ENCODE results near the gene CLRN3.

CLRN3 gene

DNA sequence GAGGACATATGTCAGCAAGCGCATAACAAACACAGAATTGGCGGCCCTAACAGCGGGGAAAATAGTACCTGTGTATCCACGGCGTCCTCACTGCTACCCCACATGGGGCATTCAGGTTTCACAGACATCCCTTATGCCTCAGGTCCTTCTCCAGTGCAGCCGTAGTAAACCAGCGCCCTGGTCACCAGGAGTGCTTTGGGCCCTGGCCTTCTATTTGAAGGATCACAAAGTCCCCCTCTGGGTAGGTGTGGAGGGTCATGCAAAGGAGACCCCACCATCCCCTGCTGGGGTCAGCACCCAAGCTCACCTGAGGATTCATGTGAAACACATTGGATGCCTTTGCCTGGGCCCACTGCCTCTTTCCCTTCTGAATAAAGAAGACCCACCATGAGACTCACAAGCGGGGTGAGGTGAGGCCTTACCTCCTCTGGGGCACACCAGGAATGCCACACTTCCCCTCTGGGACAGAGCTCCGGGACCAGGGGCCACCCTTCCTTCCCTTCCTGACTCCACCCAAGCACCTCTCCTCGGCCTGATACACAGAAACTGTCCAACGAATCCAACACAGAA is 18.8 kb downstream of the CLRN3 start:
- DNase-seq: no peak

DNA sequence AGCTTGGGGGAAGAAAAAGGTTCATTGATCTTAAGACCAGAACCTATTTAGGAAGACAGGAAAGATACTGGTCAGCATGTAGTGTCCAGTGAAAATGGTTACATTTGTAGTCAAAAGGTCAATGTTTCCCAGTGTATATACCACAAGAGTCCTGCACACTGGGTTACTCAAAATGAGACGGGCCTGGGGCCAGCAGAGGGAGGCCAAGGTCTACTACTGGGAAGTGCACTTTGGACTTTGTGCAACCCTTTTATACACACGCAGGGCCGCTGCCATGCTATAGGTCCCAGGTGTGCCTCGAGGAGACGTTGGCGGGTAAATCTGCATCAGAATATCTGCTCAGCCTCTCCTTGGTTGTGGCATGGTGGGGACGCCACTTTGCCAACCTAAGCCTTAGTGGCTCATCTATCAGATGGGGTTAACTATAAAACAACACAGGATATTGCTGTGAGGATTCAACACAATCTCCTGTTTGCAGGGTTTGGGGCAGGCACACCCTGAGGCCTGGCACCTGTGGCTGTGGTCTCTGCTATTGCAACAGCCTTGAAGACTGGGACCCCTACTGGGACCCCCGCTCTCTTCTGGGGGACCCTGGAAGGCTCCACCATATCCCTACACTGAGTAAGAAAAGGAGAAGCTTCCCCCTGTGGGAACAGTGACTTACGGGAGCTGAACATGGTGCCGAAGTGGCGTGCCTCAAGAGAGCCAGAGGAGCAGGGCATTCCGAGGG is 19.7 kb downstream of the CLRN3 start:
- no peak for DNase-seq

DNA sequence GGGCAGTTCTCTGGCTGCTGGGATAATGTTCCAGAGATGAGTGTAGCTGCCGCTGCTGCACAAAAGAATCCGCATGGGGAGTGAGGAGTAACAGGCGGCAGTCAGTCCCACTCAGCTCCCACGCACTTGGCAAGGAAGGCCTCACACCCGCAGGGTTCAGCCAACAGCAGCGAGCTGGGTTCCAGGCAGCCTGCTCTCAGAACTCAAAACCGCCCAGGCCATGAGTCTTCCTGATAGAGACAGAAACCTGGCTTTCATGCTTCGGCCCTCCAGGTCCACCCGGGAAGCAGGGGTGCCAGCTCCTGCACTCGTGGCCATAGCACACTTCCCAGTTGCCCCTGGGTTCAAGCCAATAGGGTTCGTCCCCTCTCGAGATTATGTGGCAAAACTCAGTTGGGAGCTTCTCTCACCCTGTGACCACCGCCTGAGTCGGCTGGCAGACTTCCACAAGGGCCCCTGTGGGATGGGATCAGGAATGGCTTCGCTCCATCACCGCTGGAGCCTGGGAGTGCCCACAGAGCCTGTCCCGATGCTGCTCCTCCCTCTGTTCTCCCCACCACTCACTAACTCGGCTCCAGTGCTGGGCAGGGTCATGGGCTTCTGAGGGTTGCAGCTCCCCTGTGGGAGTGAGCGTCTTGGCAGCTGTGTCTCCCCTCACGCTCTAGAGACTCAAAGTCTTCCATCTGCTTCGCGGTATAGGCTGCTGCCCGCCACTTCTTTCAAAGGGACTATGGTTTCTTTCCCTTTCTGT is 20.6 kb downstream of the CLRN3 start:
- DNase-seq: no peak

DNA sequence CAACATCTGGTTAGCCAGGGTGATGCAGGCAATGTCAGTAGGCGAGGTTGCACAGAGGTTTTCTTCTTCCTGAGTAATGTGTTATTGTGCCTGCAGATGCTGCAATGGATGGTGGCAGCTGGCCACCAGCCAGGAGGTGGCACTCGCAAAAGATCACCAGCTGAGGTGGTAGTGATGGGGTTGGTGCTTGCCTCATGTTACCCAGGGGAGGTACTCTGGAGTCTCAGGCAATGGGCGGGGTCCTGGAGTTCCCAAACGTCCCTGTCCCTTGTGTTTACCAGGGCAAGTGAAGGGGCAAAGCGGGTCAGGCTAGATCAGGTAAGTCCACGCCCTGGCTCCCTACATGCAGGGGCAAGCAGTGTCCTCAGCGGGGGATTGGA is 21.1 kb downstream of the CLRN3 start:
- DNase-seq: no peak

DNA sequence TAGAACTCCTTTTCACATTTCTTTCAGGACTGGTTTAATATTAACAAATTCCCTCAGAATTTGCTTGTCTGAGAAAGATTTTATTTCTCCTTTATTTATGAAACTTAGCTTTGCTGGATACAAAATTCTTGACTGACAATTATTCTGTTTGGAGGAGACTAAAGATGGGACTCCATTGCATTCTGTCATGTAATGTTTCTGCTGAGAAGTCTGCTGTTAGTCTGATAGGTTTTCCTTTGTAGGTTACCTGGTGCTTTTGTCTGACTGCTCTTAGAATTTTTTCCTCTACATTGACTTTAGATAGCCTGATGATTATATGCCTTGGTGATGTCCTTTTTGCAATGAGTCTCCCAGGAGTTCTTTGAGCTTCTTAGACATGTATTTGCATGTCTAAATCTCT is 23.4 kb downstream of the CLRN3 start:
- DNase-seq: no peak

DNA sequence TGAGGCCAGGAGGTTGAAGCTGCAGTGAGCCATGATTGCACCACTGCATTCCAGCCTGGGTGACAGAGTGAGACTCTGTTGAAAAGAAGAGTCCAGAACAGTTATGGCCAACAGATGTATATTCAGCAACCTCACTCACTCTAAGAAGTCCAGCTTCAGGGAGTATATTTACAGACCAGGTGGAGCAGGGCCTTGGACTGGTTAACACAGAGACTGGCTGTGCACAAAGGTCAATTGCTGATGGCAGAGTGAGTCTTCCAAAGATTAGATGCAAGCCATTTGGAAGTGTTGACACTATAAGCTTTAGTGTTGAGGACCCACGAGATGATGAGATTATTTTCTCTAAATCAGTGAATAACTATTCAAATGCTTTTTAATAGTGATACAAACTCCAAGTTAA is 24.9 kb downstream of the CLRN3 start:
- DNase-seq: no peak

DNA sequence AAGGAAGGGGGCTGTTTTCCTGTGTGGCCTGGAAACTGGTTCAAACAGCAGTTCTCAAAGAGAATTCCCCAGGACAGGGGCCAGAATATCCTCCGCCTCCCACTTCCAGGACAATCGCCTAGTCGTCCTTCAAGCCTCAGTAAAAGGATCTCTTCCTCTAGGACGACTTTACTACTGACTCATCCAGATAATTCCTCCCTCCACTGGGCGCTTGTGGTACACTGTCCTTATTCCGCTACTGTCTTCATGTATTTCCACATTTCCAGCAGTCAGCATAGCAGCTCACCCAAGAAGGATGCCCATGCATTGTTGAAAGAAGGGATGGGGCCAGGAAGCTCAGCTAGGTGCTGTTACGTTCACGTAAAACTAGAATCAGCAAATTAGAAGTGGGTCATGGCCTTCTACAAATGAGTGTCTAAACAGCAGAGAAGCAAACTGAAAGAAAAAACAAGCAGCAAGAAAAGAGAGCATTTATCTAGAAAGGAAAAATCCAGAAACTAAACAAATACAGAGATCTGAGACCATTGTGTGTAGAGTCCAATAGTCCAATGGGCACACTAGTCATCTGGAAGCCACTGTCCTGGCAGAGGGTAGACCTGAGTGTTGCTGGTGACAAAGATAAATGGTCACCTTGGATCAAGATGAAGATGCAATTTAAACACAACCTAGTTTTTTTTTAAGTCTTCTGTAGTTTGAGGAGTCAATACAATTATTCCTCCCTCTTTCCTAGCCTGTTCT is 26.3 kb downstream of the CLRN3 start:
- DNase-seq: no peak

DNA sequence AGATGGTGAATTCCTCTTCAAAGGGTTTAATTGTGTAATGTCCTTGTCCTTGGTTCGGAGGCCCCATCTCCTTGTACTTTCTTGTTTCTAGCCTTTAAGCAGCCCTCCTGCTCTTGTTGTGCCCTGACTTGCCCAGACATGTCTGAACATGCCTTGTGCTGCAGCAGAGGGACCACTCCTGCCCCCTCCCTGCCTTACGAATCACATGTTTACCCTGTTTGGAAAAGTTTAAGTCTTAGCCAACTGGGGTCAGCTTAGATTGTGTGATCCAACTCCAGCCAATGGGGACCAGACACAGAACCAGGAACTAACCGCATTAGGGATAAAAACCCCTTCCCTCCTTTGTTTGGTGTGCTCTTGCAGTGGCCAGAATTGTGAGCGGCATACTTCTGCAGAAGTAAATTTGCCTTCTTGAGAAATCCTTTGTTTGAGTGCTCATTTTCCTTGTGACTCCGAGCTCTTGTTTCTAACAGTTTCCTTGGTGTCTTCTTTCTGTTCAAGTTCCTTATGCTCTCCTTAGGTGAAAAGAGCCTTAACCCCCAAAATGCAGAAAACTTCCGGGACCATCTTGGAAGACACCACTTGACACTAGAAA is 29.4 kb downstream of the CLRN3 start:
- no peak for DNase-seq

DNA sequence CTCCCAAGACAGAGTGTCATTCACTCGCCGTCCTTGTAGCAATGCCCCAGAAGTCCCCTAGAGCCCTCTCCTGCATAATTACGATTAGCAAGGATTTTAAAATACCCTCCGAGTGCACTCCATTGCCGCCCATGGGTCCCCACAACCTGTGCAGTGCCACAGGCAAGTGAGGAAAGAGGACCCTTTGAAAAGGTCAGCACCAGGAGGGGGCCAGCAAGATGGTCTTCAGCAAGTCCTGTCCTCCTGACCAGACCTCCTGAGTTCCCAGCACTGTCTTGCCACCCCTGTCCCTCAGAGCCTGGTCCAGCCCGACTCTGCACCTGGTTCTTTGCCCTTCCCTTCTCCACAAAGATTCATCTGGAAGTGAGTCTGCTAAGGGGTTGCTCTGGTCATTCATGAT is 32.1 kb downstream of the CLRN3 start:
- no peak for DNase-seq

DNA sequence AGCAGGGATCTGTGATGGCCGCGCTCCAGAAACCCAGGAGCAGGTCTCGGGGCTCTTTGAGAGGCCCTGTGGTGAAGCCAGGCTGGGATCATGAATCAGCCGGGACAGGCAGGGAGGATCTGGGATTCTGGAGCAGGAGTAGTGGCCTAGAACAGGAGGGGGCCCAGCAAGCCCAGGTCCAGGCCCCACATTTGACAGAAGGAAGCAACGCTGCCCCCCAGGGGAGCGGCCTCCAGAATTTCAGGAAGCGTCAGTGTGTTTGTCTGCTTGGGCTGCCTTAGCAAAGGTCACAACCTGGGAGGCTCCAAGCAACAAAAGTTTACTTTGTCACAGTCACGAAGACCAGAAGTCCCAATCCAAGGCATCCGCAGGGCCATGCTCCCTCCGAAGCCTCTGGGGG is 36.8 kb downstream of the CLRN3 start:
- no peak for DNase-seq

DNA sequence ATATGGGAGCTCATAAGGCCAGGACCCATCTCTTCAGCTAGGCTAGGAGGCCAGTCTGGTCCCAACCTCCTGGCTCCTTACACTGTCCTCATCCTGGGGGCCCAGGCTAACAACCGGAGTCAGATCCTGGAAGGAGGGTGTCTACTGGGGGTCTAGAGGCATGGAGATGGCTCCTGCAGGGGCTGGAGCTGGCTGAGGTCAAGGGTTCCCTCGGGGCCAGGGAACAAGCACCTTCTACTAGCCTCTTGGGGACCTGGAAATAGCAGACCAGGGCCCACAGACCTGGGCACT is 37.2 kb downstream of the CLRN3 start:
- DNase-seq: no peak

DNA sequence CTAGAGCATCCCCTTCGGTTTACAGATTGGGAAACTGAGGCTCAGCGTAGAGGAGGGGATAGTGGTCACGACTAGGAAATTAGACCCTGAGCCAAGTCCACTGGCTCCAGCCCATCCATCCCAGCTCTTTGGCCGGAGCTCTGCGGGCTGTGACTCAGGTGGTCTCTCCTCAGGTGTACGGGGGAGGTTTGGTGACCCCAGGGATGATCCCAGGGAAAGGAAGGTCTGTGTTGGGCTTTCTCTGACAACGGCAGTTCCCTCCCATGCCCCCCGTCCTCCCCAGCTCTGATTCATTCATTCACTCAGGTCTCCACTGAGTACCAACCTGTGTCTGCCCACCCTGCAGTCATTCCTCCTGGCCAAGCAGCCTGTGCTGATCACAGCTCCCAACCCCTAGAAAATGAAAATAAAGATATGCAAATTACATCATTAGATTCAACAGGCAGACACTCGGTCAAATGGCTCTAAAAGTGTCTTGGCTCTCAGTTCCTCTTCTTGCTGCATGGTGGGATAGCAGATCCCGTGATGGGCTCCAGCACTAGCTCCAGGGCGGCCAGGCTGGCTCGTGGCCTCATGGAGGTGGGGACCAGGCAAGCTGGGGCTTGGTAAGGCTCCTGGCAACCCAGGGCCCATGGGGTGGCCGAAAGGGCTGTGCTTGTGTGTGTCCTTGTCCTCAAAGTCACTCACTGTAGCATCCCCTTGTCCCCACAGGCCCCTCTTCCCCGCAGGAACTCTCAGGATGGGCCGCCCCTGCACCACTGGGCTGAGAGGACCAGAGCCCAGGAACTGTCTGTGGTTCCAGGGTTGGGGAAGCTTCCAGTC is 37.8 kb downstream of the CLRN3 start:
- DNase-seq: no peak

DNA sequence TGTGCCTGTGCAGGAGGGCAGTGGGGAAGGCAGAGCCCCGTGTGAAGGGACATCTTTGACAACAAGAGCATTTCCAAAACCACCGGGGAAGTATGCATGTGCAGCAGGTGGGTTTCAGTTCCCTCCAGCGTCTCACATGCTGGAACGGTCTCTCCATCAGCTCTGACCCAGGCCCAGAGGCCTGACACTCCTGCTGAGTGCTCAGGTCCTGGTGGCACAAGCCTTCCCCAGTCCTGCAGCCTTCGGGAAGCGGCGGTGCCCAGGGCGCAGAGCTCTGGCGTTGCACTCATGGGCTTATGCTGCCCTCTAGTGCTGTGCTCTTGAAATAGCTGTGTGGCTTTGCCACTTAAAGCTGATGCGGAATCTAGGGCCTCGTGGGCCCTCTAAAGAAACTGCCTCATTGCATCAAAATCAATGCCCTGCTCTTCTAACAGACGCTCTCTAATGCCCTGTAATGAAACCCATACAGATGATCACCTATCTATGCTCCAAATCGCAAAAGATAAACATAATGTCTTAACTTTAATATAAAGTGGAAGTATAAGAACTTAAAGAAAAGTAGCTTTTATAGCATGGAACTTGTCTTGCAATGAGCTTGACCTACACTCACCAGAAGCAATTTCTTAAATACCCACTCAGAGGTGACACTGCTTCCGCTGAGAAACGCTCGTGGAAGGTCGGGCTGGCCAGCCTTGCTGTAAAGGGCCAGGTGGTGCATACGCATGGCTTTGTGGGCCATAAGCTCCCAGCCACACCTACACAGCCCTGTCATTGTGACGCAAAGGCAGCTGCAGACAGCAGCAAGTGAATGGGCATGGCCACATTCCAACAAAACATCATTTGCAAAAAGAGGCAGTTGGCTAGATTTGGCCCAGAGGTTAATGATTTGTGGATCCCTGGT is 38.6 kb downstream of the CLRN3 start:
- DNase-seq: peak; percentile 35

DNA sequence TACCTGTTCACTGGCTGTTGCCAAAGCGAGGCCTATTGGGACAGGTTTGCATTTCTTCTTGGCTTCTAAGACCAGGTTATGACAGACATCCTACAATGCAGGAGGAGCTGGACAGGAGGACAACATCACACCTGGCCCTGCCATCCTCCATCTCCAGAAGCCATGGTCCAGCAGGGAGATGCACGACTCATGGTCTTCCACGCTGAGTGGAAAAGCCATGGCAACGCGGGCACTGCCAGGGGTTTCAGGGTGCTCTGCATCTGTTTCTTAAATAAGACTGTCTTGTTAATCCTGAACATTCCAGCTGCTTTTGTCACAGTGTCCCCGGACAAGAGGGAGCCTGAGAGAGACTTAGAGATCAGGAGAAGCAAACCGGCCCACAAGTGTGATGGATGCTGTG is 40.3 kb downstream of the CLRN3 start:
- DNase-seq: no peak

DNA sequence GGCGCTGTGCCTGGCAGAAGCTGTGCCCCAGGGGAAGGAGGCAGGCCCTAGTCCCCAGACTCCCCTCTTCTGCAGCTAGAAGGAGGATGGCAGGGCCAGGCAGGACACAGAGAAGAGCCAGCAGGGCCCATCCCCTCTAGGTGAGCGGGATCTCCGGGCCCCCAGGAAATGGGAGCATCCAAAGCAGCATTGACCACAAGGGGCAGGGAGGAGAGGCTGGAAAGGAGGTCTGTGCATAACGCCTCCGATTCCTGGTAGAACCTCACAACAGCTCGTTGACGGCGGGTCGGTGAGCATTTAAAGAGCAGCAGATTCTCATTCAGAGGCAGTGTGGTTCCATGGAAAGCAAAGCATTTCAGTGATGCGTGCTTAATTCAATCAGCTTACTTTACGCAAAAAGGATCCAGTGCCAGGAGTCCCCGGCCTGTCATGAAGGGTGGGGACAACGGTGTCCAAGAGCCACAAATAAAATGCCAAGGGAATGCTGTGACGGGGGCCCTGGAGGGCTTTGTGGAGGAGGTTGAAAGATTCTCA is 41.0 kb downstream of the CLRN3 start:
- no peak for DNase-seq

DNA sequence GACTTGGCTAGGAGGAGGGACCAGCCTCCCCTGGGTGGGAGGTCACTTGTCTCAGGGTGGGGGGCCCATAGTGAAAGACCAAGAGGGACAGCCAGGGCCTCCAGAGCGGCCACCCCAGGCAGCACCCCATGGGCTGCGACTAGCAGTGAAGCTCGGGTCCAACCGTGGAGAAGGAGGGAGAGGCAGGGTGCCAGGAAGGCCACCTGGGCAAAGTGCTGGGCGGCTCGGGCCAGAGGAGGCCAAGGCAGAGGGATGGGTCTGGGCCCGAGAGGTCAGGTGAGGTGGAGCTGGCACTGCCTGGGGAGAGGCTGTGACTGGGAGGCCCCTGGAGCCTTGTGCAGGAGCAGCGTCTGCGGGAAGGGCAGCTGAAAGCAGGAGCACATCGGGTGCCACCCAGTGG is 41.8 kb downstream of the CLRN3 start:
- no peak for DNase-seq

DNA sequence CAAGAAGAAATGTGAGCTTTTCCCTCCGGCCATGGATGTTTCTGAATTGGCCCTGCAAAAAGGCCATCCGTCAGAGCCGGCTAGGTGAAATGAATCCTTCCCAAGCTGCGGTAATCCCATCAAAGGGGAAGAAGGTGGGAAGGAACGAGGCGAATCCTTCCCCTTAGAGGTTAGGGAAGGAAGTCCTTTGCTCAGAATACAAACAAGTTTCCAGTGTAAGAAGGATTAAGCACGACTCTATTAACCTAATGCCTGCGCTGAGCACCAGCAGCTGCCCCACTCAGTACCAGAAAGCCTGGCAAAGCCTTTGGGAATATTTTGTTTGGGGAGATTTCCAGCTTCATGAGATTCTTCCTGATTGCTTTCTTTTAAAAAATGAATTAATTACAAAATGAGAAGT is 42.8 kb downstream of the CLRN3 start:
- DNase-seq: no peak

DNA sequence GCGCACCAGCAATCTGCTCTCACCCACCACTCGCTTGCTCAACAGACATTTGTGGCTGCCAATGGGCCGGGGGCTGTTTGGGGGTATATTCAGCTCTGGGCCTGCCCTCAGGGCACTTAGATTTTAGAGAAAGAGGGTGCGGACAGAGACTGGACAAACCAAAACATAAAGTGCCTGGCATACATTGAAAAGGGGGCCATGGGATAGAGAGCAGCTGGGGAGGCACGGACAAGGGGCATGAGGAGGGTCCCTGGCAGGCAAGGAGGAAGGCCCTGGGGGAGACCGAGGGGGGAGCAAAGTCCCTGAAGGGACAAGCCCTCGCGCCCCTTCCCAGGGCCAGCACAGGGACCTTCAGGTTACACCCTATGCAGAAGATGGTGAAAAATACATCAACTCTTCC is 43.5 kb downstream of the CLRN3 start:
- no peak for DNase-seq

DNA sequence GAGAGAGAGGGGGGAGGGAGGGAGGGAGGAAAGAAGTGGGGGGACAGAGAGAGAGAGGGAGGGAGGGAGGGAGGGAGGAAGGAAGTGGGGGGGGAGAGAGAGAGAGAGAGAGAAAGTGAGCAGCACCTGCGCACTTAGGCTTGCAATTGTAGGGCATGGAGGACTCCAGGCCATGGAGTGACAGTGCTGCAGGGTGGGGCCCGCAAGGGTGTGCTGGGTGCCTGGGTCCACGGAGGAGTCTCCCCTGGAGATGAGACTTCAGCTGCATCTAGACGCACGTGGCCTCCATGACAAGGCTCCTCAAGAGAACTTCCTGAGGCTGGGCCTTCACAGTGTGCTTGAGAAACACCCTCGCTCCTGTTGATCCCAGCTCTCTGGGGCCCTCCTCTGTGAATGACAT is 44.5 kb downstream of the CLRN3 start:
- no peak for DNase-seq

DNA sequence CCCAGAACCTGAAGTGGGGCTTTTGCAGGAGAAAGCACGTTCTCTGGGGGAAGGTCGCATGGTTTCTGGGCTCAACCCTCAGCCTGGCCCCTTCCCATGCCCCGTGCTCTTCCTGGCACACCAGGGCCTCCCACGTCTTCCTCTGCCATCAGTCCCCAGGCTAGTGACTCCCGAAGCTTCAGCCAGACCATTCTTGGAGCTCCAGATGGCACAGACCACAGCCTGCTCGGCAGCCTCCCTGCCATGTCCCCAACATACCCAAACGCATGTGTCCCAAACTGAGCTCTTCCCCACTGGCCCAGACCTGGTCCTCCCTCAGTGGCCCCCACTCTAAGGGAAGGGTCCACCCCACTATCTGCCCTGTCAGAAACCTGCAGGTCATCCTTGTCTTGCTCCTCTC is 47.0 kb downstream of the CLRN3 start:
- no peak for DNase-seq

DNA sequence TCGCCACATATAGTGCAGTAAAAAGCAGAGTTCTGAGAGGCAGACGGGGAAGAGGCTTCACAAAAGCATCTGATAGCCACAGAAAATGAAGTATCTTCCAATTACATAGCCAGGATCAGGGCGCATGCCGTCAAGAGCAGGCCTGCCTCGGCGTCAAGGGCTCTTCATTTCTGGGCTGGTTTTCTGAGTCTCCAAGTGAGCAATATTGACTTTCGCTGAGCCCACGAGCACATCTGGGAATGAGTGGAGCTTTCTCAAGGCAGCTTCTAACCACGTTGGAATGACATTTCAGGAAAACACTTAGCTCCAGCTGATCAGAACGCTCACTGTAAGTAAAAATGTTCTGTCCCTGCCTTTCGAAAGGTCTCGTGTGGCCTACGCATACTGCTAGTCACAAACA is 51.9 kb downstream of the CLRN3 start:
- DNase-seq: no peak

All from activated CD8-positive, alpha-beta memory T cell treated with anti-CD3 and anti-CD28 coated beads, Interleukin-2, amount 50 U/mL, for 4 hours (primary cell).